Stromal cell of bone marrow (primary cell): Measurements from ENCODE around the gene CD72.
"Not testable (repeated sequence)": the region's sequence is repeated elsewhere in the genome, so short reads cannot be mapped to it uniquely, and the experiment has no call there.

Experiments used
- DNase-seq: peaks from one replicate; pipeline ENCODE4 v3.0.0-alpha.2; 2012; ENCODE audit warnings: low read depth

CD72 gene

GRCh38 chr9:35588506-35588905, 29.7 kb downstream of the CD72 start:
- not testable (repeated sequence) for DNase-seq

GRCh38 chr9:35584681-35585080, 33.5 kb downstream of the CD72 start:
- DNase-seq = not testable (repeated sequence)

- not testable (repeated sequence) for DNase-seq
These were observed 34.7 kb downstream of the CD72 start for GRCh38 chr9:35583521-35583920.

GRCh38 chr9:35579659-35580227, 38.5 kb downstream of the CD72 start:
- not testable (repeated sequence) for DNase-seq

- DNase-seq = no peak
These were observed 39.1 kb downstream of the CD72 start for GRCh38 chr9:35579130-35579529.

- no peak for DNase-seq
These were observed 40.7 kb downstream of the CD72 start for GRCh38 chr9:35577486-35577885.

- DNase-seq = no peak
These were observed 42.7 kb downstream of the CD72 start for GRCh38 chr9:35575478-35575877.

- no peak for DNase-seq
These were observed 43.6 kb downstream of the CD72 start for GRCh38 chr9:35574578-35575122.

GRCh38 chr9:35570709-35571504, 47.3 kb downstream of the CD72 start:
- DNase-seq = no peak

GRCh38 chr9:35569206-35569605, 49.0 kb downstream of the CD72 start:
- no peak for DNase-seq

GRCh38 chr9:35568196-35568595, 50.0 kb downstream of the CD72 start:
- peak; percentile 10 for DNase-seq

GRCh38 chr9:35566417-35566816, 51.8 kb downstream of the CD72 start:
- DNase-seq = peak; percentile 44

GRCh38 chr9:35564658-35565061, 53.6 kb downstream of the CD72 start:
- no peak for DNase-seq

- DNase-seq = no peak
These were observed 54.4 kb downstream of the CD72 start for GRCh38 chr9:35563791-35564197.

- DNase-seq = no peak
These were observed 55.1 kb downstream of the CD72 start for GRCh38 chr9:35562895-35563780.

- DNase-seq = no peak
These were observed 56.5 kb downstream of the CD72 start for GRCh38 chr9:35561468-35562261.

- DNase-seq = no peak
These were observed 57.4 kb downstream of the CD72 start for GRCh38 chr9:35560625-35561337.
